Measurements from ENCODE around the gene MDP1. TPM values are rescaled to one million over a fixed set of nuclear protein-coding genes. Genes with fewer than 3 reads are reported as not detected.

MDP1 gene
- total and polyA plus RNA-seq, 10 of the 15 experiments (the other 5 are each of a cell fraction or from before 2014, with no cell fraction given) = 10.4 to 45.8 (median 23.5) TPM

DNA sequence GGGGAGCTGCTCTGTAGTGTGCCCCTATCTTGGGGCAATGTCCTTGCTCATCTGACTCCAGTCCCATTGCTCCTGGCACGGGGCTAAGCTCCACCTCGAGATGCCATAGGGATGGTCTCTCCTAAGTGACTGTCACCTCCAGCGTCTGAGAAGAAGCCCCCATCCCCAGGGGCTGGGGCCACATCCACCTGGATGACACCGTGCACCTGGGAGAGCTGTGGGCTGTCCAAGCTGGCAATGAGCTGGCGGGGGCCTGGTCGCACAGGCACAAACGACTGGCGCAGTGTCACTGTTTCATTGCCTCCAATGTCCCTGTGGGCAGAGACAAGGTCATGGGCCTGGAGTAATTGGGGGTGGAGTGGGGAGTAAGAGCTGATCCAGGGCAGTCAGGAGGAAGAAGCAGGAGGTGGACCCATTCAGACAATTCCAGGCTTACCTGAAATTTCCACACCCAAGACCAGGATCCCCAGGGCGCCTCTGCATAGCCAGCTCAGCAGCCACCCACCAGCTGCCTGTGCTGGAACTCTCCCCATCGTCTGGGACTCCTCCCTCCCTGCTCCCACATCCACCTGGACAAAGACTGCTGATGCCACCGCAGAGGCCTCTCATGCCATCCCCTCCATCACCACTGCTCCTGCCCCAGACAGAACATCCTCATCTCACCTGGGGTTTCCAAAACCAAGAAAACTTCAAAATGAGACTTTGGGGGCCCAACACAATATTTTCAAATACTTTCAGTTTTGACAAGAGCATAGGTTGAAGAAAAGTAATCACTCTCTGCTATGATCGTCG, 33.6 kb upstream of the MDP1 start:
- H2AFZ ChIP-seq (ENCODE audit: control insufficient read depth, low read depth, low read length) = no peak overlapping the region; the same call in 1 of the 2 replicates
- H3K27ac ChIP-seq (ENCODE audit: control insufficient read depth, insufficient read depth) = peak overlapping the region; percentile 13; the same call in 1 of the 2 replicates
- H3K4me3 ChIP-seq = peak overlapping the region; percentile 35; the same call in 1 of the 2 replicates
- H4K20me1 ChIP-seq (ENCODE audit: control insufficient read depth, insufficient read depth) = no peaks in the 10 kb centered on the region
- no peak overlapping the region for H3K9ac ChIP-seq (ENCODE audit: control insufficient read depth, insufficient read depth, low read length)
- no peaks in the 10 kb centered on the region for H3K9me3 ChIP-seq (replicated peaks; ENCODE audit: control insufficient read depth, insufficient read depth, low read length)
- CTCF ChIA-PET = interaction anchor here (1.0 to 12.3 kb wide), 4 partner anchors 15 to 59 kb away, joined by 3 to 368 read pairs (median 148); partner anchors contain the start of genes CIDEB, DHRS1, NOP9 and RABGGTA
- no peaks in the 10 kb centered on the region for H3K79me2 ChIP-seq (ENCODE audit: control insufficient read depth, insufficient read depth, low read length)
- peaks cover 0 to 3% of the 10 kb centered on the region in 2 experiments; a peak in 2 of 4 replicates for H3K36me3 ChIP-seq (ENCODE audit: control insufficient read depth in 2 of 2, insufficient read depth in 2 of 2, low read length in 1 of 2)
- RAD21 ChIA-PET (ENCODE audit: unreplicated experiment) = interaction anchor here (5.7 kb wide), 1 partner anchor 23 kb away, joined by 59 read pairs; the partner anchor contains the start of gene RABGGTA
- no peak for FAIRE-seq
- 68% methylated on average over 13 of the region's 13 CpGs for WGBS (ENCODE audit: insufficient coverage, insufficient replicate concordance, low lambda C conversion rate, missing lambda C conversion rate)
- 0 out of 2 replicates have a peak overlapping the region, but pooled peaks have one; percentile 21 for H3K4me2 ChIP-seq (ENCODE audit: control insufficient read depth, insufficient read depth)
- TF ChIP-seq MTA2 (IDR thresholded peaks at IDR 0.05; ENCODE audit: low read depth) (no peak), CBX5 (IDR thresholded peaks at IDR 0.05; ENCODE audit: low read depth) (no peak), ZNF217 (IDR thresholded peaks at IDR 0.05) (no peak), MTA3 (IDR thresholded peaks at IDR 0.05; ENCODE audit: borderline replicate concordance, low read length) (no peak)
- TF ChIP-seq, protein P1, sequence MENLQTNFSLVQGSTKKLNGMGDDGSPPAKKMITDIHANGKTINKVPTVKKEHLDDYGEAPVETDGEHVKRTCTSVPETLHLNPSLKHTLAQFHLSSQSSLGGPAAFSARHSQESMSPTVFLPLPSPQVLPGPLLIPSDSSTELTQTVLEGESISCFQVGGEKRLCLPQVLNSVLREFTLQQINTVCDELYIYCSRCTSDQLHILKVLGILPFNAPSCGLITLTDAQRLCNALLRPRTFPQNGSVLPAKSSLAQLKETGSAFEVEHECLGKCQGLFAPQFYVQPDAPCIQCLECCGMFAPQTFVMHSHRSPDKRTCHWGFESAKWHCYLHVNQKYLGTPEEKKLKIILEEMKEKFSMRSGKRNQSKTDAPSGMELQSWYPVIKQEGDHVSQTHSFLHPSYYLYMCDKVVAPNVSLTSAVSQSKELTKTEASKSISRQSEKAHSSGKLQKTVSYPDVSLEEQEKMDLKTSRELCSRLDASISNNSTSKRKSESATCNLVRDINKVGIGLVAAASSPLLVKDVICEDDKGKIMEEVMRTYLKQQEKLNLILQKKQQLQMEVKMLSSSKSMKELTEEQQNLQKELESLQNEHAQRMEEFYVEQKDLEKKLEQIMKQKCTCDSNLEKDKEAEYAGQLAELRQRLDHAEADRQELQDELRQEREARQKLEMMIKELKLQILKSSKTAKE (IDR thresholded peaks at IDR 0.05; ENCODE audit: low read depth, poor library complexity, severe bottlenecking) = no peak
- TF ChIP-seq, protein P2, sequence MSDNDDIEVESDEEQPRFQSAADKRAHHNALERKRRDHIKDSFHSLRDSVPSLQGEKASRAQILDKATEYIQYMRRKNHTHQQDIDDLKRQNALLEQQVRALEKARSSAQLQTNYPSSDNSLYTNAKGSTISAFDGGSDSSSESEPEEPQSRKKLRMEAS (IDR thresholded peaks at IDR 0.05; ENCODE audit: low read depth, low read length) = no peak
- TF ChIP-seq, protein P3, sequence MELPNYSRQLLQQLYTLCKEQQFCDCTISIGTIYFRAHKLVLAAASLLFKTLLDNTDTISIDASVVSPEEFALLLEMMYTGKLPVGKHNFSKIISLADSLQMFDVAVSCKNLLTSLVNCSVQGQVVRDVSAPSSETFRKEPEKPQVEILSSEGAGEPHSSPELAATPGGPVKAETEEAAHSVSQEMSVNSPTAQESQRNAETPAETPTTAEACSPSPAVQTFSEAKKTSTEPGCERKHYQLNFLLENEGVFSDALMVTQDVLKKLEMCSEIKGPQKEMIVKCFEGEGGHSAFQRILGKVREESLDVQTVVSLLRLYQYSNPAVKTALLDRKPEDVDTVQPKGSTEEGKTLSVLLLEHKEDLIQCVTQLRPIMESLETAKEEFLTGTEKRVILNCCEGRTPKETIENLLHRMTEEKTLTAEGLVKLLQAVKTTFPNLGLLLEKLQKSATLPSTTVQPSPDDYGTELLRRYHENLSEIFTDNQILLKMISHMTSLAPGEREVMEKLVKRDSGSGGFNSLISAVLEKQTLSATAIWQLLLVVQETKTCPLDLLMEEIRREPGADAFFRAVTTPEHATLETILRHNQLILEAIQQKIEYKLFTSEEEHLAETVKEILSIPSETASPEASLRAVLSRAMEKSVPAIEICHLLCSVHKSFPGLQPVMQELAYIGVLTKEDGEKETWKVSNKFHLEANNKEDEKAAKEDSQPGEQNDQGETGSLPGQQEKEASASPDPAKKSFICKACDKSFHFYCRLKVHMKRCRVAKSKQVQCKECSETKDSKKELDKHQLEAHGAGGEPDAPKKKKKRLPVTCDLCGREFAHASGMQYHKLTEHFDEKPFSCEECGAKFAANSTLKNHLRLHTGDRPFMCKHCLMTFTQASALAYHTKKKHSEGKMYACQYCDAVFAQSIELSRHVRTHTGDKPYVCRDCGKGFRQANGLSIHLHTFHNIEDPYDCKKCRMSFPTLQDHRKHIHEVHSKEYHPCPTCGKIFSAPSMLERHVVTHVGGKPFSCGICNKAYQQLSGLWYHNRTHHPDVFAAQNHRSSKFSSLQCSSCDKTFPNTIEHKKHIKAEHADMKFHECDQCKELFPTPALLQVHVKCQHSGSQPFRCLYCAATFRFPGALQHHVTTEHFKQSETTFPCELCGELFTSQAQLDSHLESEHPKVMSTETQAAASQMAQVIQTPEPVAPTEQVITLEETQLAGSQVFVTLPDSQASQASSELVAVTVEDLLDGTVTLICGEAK (IDR thresholded peaks at IDR 0.05; ENCODE audit: borderline replicate concordance) = no peak
- TF ChIP-seq, protein P4, sequence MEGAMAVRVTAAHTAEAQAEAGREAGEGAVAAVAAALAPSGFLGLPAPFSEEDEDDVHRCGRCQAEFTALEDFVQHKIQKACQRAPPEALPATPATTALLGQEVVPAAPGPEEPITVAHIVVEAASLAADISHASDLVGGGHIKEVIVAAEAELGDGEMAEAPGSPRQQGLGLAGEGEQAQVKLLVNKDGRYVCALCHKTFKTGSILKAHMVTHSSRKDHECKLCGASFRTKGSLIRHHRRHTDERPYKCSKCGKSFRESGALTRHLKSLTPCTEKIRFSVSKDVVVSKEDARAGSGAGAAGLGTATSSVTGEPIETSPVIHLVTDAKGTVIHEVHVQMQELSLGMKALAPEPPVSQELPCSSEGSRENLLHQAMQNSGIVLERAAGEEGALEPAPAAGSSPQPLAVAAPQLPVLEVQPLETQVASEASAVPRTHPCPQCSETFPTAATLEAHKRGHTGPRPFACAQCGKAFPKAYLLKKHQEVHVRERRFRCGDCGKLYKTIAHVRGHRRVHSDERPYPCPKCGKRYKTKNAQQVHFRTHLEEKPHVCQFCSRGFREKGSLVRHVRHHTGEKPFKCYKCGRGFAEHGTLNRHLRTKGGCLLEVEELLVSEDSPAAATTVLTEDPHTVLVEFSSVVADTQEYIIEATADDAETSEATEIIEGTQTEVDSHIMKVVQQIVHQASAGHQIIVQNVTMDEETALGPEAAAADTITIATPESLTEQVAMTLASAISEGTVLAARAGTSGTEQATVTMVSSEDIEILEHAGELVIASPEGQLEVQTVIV (IDR thresholded peaks at IDR 0.05; ENCODE audit: borderline replicate concordance, partially characterized antibody) = no peak
- BruUV-seq (replicated peaks) = no TSS peak
- no peak for ATAC-seq
- SMC1A ChIA-PET (ENCODE audit: uncharacterized antibody, unreplicated experiment) = interaction anchor here (1.0 to 11.0 kb wide), 2 partner anchors 24 to 47 kb away, joined by 3 to 141 read pairs; partner anchors contain the start of gene RABGGTA
- H3K4me1 ChIP-seq (ENCODE audit: control insufficient read depth, insufficient read depth, low read length) = peaks cover 38% of the 10 kb centered on the region
- intact Hi-C loops (cut with micrococcal nuclease; ENCODE audit: unreplicated experiment) (no loop called here), in situ Hi-C loops (cut with MboI) (no loop called here)
- no peak for DNase-seq (ENCODE audit: low read depth, low spot score)
- POLR2A ChIA-PET = interaction anchor here (0.7 to 9.2 kb wide), 3 partner anchors 13 to 37 kb away, joined by 3 to 171 read pairs (median 3); partner anchors contain the start of gene RABGGTA
- no peaks in the 10 kb centered on the region for H3K27me3 ChIP-seq (replicated peaks in 1 of 2; ENCODE audit: control insufficient read depth in 2 of 2, insufficient read depth in 2 of 2, low read length in 1 of 2)

All from GM12878 (cell line).